OCI-LY1 (cell line): ENCODE measurements around the gene N4BP2L2.

Source experiments
- H2AFZ ChIP-seq: fragments of 200-600 bp; sonication (generic), shearing (Covaris generic); 2 replicates; pipeline ENCODE4 v1.6.0; 2014; ENCODE audit warnings: antibody characterized with exemption, mild to moderate bottlenecking, low read length
- H3F3A ChIP-seq: fragments of 200-600 bp; sonication (generic), shearing (Covaris generic); 2 replicates; pipeline ENCODE4 v1.6.0; 2014; ENCODE audit warnings: mild to moderate bottlenecking, antibody characterized with exemption, low read length, moderate library complexity; ENCODE audit not compliant: insufficient read depth
- H3K27ac ChIP-seq: fragments of 200-600 bp; sonication (generic); 2 replicates; pipeline ENCODE4 v1.5.1; 2014; ENCODE audit warnings: low read length, mixed run types, mild to moderate bottlenecking, low read depth; ENCODE audit not compliant: poor library complexity, severe bottlenecking
- H3K27me3 ChIP-seq: fragments of 200-600 bp; sonication (generic); 2 replicates; pipeline ENCODE4 v1.6.0; 2014; ENCODE audit warnings: antibody characterized with exemption, mild to moderate bottlenecking, low read length, moderate library complexity; ENCODE audit not compliant: insufficient read depth
- H3K36me3 ChIP-seq: fragments of 200-600 bp; sonication (generic); 2 replicates; pipeline ENCODE4 v1.6.1; 2014; ENCODE audit warnings: mild to moderate bottlenecking, antibody characterized with exemption, low read length, moderate library complexity, mixed read lengths; ENCODE audit not compliant: insufficient read depth
- H3K4me1 ChIP-seq: fragments of 200-600 bp; sonication (generic); 2 replicates; pipeline ENCODE4 v1.5.1; 2014; ENCODE audit warnings: mild to moderate bottlenecking, low read length, moderate library complexity; ENCODE audit not compliant: insufficient read depth, severe bottlenecking
- H3K4me2 ChIP-seq: fragments of 200-600 bp; sonication (generic), shearing (Covaris generic); 2 replicates; pipeline ENCODE4 v1.6.1; 2014; ENCODE audit warnings: low read length
- H3K4me3 ChIP-seq: fragments of 200-600 bp; sonication (generic); 2 replicates; pipeline ENCODE4 v1.5.1; 2014; ENCODE audit warnings: low read length, low read depth, mild to moderate bottlenecking, mixed read lengths; ENCODE audit not compliant: poor library complexity, severe bottlenecking
- H3K79me2 ChIP-seq: fragments of 200-600 bp; shearing (Covaris generic); 2 replicates; pipeline ENCODE4 v1.6.1; 2016; ENCODE audit warnings: mixed run types, low read length, mixed read lengths; ENCODE audit not compliant: insufficient read depth
- H3K9ac ChIP-seq: fragments of 200-600 bp; sonication (generic), shearing (Covaris generic); 2 replicates; pipeline ENCODE4 v1.6.1; 2014; ENCODE audit warnings: mild to moderate bottlenecking, low read length, mixed read lengths
- H3K9me2 ChIP-seq: fragments of 200-600 bp; sonication (generic), shearing (Covaris generic); 2 replicates; pipeline ENCODE4 v1.6.1; 2014; ENCODE audit warnings: low read depth, mild to moderate bottlenecking, low read length, mixed read lengths
- H3K9me3 ChIP-seq: fragments of 200-600 bp; shearing (Covaris generic); 2 replicates; pipeline ENCODE4 v1.6.1; 2014; ENCODE audit warnings: low read length, mixed read lengths
- H4K20me1 ChIP-seq: fragments of 200-600 bp; sonication (generic), shearing (Covaris generic); 2 replicates; pipeline ENCODE4 v1.6.0; 2016; ENCODE audit warnings: mild to moderate bottlenecking, low read length; ENCODE audit not compliant: insufficient read depth
- EZH2 ChIP-seq: fragments of 200-600 bp; sonication (generic), shearing (Covaris generic); IDR thresholded peaks from 2 replicates; pipeline ENCODE4 v1.8.0; 2017; ENCODE audit warnings: borderline replicate concordance, mixed run types, mild to moderate bottlenecking, antibody characterized with exemption, low read length, moderate library complexity, mixed read lengths
- TF ChIP-seq, protein P1 (sequence below): fragments of 200-600 bp; sonication (generic), shearing (Covaris generic); IDR thresholded peaks from 2 replicates; pipeline ENCODE4 v1.5.1; 2017; ENCODE audit warnings: mild to moderate bottlenecking, antibody characterized with exemption, low read length, moderate library complexity, mixed read lengths

N4BP2L2 gene

GRCh38 chr13:32391101-32391619, 147.4 kb downstream of the N4BP2L2 start:
- Histone ChIP-seq H3K4me3 (no peak overlapping the region), H3K9me3 (no peaks in the 10 kb centered on the region), H3K4me1 (no peaks in the 10 kb centered on the region), H4K20me1 (no peaks in the 10 kb centered on the region), H3K4me2 (no peak overlapping the region), H3F3A (no peaks in the 10 kb centered on the region), H3K79me2 (no peaks in the 10 kb centered on the region), H3K9me2 (no peaks in the 10 kb centered on the region), H3K27me3 (no peaks in the 10 kb centered on the region), H2AFZ (no peak overlapping the region), H3K9ac (no peak overlapping the region), H3K27ac (no peak overlapping the region), H3K36me3 (peaks cover 8% of the 10 kb centered on the region; the same call in 1 of the 2 replicates)
- no peak for TF ChIP-seq EZH2
- TF ChIP-seq, protein P1, sequence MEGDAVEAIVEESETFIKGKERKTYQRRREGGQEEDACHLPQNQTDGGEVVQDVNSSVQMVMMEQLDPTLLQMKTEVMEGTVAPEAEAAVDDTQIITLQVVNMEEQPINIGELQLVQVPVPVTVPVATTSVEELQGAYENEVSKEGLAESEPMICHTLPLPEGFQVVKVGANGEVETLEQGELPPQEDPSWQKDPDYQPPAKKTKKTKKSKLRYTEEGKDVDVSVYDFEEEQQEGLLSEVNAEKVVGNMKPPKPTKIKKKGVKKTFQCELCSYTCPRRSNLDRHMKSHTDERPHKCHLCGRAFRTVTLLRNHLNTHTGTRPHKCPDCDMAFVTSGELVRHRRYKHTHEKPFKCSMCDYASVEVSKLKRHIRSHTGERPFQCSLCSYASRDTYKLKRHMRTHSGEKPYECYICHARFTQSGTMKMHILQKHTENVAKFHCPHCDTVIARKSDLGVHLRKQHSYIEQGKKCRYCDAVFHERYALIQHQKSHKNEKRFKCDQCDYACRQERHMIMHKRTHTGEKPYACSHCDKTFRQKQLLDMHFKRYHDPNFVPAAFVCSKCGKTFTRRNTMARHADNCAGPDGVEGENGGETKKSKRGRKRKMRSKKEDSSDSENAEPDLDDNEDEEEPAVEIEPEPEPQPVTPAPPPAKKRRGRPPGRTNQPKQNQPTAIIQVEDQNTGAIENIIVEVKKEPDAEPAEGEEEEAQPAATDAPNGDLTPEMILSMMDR, result no peak

DNA sequence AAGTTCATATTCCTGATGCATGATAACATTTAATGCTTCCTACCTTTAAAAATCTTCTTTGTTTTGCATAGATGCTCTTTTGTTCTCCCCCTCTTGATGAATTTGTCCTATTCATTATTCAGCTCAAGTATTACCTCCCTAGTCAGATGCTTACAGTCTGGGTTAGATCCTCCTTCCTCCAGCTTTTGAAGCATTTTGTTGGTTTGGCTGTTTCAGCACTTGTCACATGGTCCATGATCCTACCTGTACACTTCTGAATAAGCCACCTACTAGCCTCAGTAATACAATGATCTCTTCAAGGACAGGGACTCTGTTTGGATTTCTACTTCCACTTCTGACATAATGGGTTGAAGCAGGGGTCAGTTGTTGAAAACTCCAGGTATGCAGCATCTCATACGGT, 148.1 kb downstream of the N4BP2L2 start:
- H2AFZ ChIP-seq, result no peak overlapping the region
- H4K20me1 ChIP-seq, result no peaks in the 10 kb centered on the region
- no peak overlapping the region for H3K4me2 ChIP-seq
- no peak overlapping the region for H3K9ac ChIP-seq
- TF ChIP-seq EZH2, result no peak
- TF ChIP-seq, protein P1, result no peak
- H3K27ac ChIP-seq, result no peak overlapping the region
- no peaks in the 10 kb centered on the region for H3K79me2 ChIP-seq
- H3K4me3 ChIP-seq, result no peak overlapping the region
- H3K4me1 ChIP-seq, result no peaks in the 10 kb centered on the region
- no peaks in the 10 kb centered on the region for H3K27me3 ChIP-seq
- H3K36me3 ChIP-seq, result peaks cover 6% of the 10 kb centered on the region; the same call in 1 of the 2 replicates
- no peaks in the 10 kb centered on the region for H3K9me3 ChIP-seq
- H3F3A ChIP-seq, result no peaks in the 10 kb centered on the region
- H3K9me2 ChIP-seq, result no peaks in the 10 kb centered on the region

DNA sequence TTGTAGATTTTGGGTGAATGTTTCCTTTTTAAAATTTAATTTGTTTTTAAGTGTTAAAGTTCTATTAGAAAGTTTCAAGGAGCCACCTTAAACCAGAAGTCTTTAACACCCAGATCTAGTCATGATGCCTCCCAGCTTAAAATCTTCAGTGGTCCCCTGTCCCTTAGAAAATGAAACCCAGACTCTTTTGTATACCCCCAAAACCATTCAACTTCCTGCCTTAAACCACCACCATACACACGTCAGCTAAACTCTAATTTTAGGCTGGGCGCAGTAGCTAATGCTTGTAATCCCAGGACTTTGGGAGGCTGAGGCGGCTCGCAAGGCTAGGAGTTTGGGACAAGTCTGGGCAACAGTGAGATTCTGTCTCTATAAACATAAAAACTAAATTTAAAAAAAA, 148.5 kb downstream of the N4BP2L2 start:
- Histone ChIP-seq H3K9ac (no peak overlapping the region), H3K4me1 (no peaks in the 10 kb centered on the region), H2AFZ (no peak overlapping the region), H4K20me1 (no peaks in the 10 kb centered on the region), H3F3A (no peaks in the 10 kb centered on the region), H3K9me3 (no peaks in the 10 kb centered on the region), H3K36me3 (peaks cover 5% of the 10 kb centered on the region; the same call in 1 of the 2 replicates), H3K9me2 (no peaks in the 10 kb centered on the region), H3K79me2 (no peaks in the 10 kb centered on the region), H3K4me3 (no peak overlapping the region), H3K4me2 (no peak overlapping the region), H3K27me3 (no peaks in the 10 kb centered on the region), H3K27ac (no peak overlapping the region)
- no peak for TF ChIP-seq EZH2
- TF ChIP-seq, protein P1, result no peak
